Fibroblast of lung (primary cell): ENCODE data around the gene HS6ST2. TPM values are rescaled to one million over a fixed set of nuclear protein-coding genes. Genes with fewer than 3 reads are reported as not detected.

ENCODE experiments used
- DNase-seq, 2 donors: peaks; one replicate each; pipeline versions ENCODE4 v3.0.0 to v3.0.0-alpha.2; 2010; ENCODE audit warnings: low read depth in 2 of 2
- H2AFZ ChIP-seq: 2 replicates; pipeline ENCODE4 v1.5.1; 2012; ENCODE audit warnings: low read length, control low read depth, inconsistent platforms
- H3K27ac ChIP-seq: 2 replicates; pipeline ENCODE4 v1.5.1; 2011; ENCODE audit warnings: low read length, control low read depth; ENCODE audit not compliant: insufficient read depth
- H3K27me3 ChIP-seq: 2 replicates; pipeline ENCODE4 v1.5.1; 2011; ENCODE audit warnings: mild to moderate bottlenecking, low read length; ENCODE audit not compliant: control insufficient read depth, insufficient read depth
- H3K36me3 ChIP-seq: 2 replicates; pipeline ENCODE4 v1.5.1; 2011; ENCODE audit warnings: low read length; ENCODE audit not compliant: control insufficient read depth, insufficient read depth
- H3K4me1 ChIP-seq: 2 replicates; pipeline ENCODE4 v1.5.1; 2011; ENCODE audit warnings: low read length; ENCODE audit not compliant: control insufficient read depth, insufficient read depth; ENCODE audit errors: extremely low read depth
- H3K4me2 ChIP-seq: 2 replicates; pipeline ENCODE4 v1.5.1; 2011; ENCODE audit warnings: low read length, control low read depth; ENCODE audit not compliant: insufficient read depth; ENCODE audit errors: extremely low read depth
- H3K4me3 ChIP-seq, 4 experiments: fragments of 200-600 bp in 1 of 4; sonication (generic) in 1 of 4; replicated peaks in 1 of 4; 2 replicates each; pipeline ENCODE4 v1.5.1; 2011 to 2016; ENCODE audit warnings: low read length in 4 of 4, low read depth in 3 of 4, mild to moderate bottlenecking in 3 of 4, control low read depth in 2 of 4, inconsistent platforms in 1 of 4, mixed read lengths in 1 of 4; ENCODE audit not compliant: insufficient read depth in 1 of 4; ENCODE audit errors: control extremely low read depth in 1 of 4
- H3K79me2 ChIP-seq: 2 replicates; pipeline ENCODE4 v1.5.1; 2012; ENCODE audit warnings: mild to moderate bottlenecking, low read length, inconsistent platforms; ENCODE audit not compliant: control insufficient read depth, insufficient read depth
- H3K9ac ChIP-seq: 2 replicates; pipeline ENCODE4 v1.5.1; 2011; ENCODE audit warnings: mild to moderate bottlenecking, low read length, control low read depth; ENCODE audit not compliant: insufficient read depth
- H3K9me3 ChIP-seq: 2 replicates; pipeline ENCODE4 v1.5.1; 2012; ENCODE audit warnings: low read depth, low read length; ENCODE audit not compliant: control insufficient read depth, insufficient read depth
- H4K20me1 ChIP-seq: 2 replicates; pipeline ENCODE4 v1.5.1; 2011; ENCODE audit warnings: low read length; ENCODE audit not compliant: control insufficient read depth, insufficient read depth; ENCODE audit errors: extremely low read depth
- CTCF ChIP-seq, 2 donors: IDR thresholded peaks in 1 of 2; conservative IDR thresholded peaks in 1 of 2; 1 replicate in 1 of 2; 2 replicates in 1 of 2; pipeline ENCODE4 v1.5.1; 2011 to 2012; ENCODE audit warnings: low read length in 2 of 2, control low read depth in 1 of 2, inconsistent platforms in 1 of 2, low read depth in 1 of 2, mild to moderate bottlenecking in 1 of 2
- EZH2 ChIP-seq: IDR thresholded peaks from 2 replicates; pipeline ENCODE4 v1.5.1; 2012; ENCODE audit warnings: low read length, control low read depth, mild to moderate bottlenecking; ENCODE audit errors: missing control alignments
- polyA plus RNA-seq, 2 donors: library from polyadenylated mRNA; depleted of rRNA in 1 of 2; stranded (reverse) in 1 of 2; unstranded in 1 of 2; fragments of >200 nt; gene quantifications; 2 replicates each; pipeline ENCODE4 v1.2.1, GENCODE V29; 2011 to 2012; ENCODE audit warnings: missing spikeins in 1 of 2
- total RNA-seq: library from RNA; depleted of rRNA; stranded (reverse); fragments of >200 nt; gene quantifications from 2 replicates; pipeline ENCODE4 v1.2.1, GENCODE V29; 2014

Gene HS6ST2
- total and polyA plus RNA-seq, 2 donors (not counting 1 experiment from before 2014, with no cell fraction given): 0.01 to 0.17 TPM

GRCh38 chrX:132714913-132715312 lies 243.5 kb downstream of the HS6ST2 start:
- no peak overlapping the region for H3K4me3 ChIP-seq
- DNase-seq: no peak
- no peaks in the 10 kb centered on the region for H3K4me1 ChIP-seq
- H3K79me2 ChIP-seq: no peaks in the 10 kb centered on the region
- no peak for TF ChIP-seq EZH2
- H3K4me2 ChIP-seq: no peak overlapping the region
- H3K27me3 ChIP-seq: no peaks in the 10 kb centered on the region
- H2AFZ ChIP-seq: no peak overlapping the region
- no peak overlapping the region for H3K9ac ChIP-seq
- no peaks in the 10 kb centered on the region for H3K36me3 ChIP-seq
- H4K20me1 ChIP-seq: no peaks in the 10 kb centered on the region
- no peak overlapping the region for H3K27ac ChIP-seq
- H3K9me3 ChIP-seq: no peaks in the 10 kb centered on the region

- Histone ChIP-seq H3K79me2 (no peaks in the 10 kb centered on the region), H3K27ac (no peak overlapping the region), H3K4me3 (no peak overlapping the region), H3K9me3 (no peaks in the 10 kb centered on the region), H4K20me1 (no peaks in the 10 kb centered on the region), H3K4me1 (no peaks in the 10 kb centered on the region), H3K9ac (no peak overlapping the region), H3K36me3 (no peaks in the 10 kb centered on the region), H3K27me3 (no peaks in the 10 kb centered on the region), H2AFZ (no peak overlapping the region), H3K4me2 (no peak overlapping the region)
- no peak for DNase-seq
- no peak for TF ChIP-seq EZH2
- TF ChIP-seq CTCF (conservative IDR thresholded peaks at IDR 0.05 in 1 of 2, IDR thresholded peaks at IDR 0.05 in 1 of 2; ENCODE audit: low read depth in 1 of 2, low read length in 2 of 2): no peak
Measured at GRCh38 chrX:132712350-132712749, 246.1 kb downstream of the HS6ST2 start.

- Histone ChIP-seq H3K9me3 (no peaks in the 10 kb centered on the region), H3K27me3 (no peaks in the 10 kb centered on the region), H3K4me2 (no peak overlapping the region), H4K20me1 (no peaks in the 10 kb centered on the region), H3K9ac (no peak overlapping the region), H3K4me1 (no peaks in the 10 kb centered on the region), H3K79me2 (no peaks in the 10 kb centered on the region), H3K36me3 (no peaks in the 10 kb centered on the region), H3K27ac (no peak overlapping the region), H3K4me3 (no peak overlapping the region), H2AFZ (no peak overlapping the region)
- DNase-seq: no peak
- TF ChIP-seq CTCF (conservative IDR thresholded peaks at IDR 0.05 in 1 of 2, IDR thresholded peaks at IDR 0.05 in 1 of 2; ENCODE audit: low read depth in 1 of 2, low read length in 2 of 2) (no peak), EZH2 (no peak)
Measured at GRCh38 chrX:132710656-132711155, 247.7 kb downstream of the HS6ST2 start.
